Measurements from ENCODE around the gene C16orf92.

The C16orf92 gene

DNA sequence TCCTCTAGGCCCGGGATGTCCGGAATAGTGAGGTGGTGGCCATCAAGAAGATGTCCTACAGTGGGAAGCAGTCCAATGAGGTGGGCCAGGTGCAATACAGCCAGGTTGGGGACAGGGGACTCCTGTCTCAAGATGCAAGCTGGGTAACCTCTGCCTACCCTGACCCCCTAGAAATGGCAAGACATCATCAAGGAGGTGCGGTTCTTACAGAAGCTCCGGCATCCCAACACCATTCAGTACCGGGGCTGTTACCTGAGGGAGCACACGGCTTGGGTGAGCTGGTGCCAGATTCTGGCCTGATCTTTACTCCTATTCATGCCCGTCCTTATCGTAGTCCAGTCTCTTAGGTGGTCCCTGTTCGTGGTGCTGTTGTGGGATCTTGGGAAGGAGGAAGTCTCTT, 44.9 kb upstream of the C16orf92 start:
- TF ChIP-seq, protein P1, sequence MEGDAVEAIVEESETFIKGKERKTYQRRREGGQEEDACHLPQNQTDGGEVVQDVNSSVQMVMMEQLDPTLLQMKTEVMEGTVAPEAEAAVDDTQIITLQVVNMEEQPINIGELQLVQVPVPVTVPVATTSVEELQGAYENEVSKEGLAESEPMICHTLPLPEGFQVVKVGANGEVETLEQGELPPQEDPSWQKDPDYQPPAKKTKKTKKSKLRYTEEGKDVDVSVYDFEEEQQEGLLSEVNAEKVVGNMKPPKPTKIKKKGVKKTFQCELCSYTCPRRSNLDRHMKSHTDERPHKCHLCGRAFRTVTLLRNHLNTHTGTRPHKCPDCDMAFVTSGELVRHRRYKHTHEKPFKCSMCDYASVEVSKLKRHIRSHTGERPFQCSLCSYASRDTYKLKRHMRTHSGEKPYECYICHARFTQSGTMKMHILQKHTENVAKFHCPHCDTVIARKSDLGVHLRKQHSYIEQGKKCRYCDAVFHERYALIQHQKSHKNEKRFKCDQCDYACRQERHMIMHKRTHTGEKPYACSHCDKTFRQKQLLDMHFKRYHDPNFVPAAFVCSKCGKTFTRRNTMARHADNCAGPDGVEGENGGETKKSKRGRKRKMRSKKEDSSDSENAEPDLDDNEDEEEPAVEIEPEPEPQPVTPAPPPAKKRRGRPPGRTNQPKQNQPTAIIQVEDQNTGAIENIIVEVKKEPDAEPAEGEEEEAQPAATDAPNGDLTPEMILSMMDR (IDR thresholded peaks at IDR 0.05), result no peak
- no peak for TF ChIP-seq ZFX (IDR thresholded peaks at IDR 0.05; ENCODE audit: borderline replicate concordance)
- H3K27ac ChIP-seq, result no peak overlapping the region

DNA sequence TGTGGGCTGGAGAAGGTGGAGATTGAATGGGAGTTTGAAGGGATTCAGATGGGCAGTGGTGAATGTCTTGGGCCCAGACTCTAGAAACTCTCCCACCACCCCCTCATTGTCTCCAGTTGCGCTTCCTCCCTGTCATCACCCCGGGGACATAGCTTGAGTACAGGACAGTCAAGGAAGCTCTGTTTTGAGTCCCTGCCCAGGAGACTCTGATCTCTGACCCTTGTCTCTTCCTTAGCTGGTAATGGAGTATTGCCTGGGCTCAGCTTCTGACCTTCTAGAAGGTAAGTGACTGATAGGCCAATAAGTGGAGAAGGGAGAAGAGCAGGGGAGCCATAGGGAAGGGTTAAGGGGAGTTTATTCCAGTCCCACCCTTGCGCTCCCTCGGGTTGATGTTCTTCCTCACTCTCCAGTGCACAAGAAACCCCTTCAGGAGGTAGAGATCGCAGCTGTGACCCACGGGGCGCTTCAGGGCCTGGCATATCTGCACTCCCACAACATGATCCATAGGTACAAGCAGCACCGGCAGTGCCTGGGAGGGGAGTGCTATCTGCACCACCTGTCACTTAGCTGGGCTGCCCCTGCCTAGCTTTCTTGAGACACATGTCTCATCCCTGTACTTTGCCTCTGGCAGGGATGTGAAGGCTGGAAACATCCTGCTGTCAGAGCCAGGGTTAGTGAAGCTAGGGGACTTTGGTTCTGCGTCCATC, 44.3 kb upstream of the C16orf92 start:
- no peak overlapping the region for H3K27ac ChIP-seq
- TF ChIP-seq ZFX (IDR thresholded peaks at IDR 0.05; ENCODE audit: borderline replicate concordance), result no peak
- TF ChIP-seq, protein P1 (IDR thresholded peaks at IDR 0.05), result no peak

DNA sequence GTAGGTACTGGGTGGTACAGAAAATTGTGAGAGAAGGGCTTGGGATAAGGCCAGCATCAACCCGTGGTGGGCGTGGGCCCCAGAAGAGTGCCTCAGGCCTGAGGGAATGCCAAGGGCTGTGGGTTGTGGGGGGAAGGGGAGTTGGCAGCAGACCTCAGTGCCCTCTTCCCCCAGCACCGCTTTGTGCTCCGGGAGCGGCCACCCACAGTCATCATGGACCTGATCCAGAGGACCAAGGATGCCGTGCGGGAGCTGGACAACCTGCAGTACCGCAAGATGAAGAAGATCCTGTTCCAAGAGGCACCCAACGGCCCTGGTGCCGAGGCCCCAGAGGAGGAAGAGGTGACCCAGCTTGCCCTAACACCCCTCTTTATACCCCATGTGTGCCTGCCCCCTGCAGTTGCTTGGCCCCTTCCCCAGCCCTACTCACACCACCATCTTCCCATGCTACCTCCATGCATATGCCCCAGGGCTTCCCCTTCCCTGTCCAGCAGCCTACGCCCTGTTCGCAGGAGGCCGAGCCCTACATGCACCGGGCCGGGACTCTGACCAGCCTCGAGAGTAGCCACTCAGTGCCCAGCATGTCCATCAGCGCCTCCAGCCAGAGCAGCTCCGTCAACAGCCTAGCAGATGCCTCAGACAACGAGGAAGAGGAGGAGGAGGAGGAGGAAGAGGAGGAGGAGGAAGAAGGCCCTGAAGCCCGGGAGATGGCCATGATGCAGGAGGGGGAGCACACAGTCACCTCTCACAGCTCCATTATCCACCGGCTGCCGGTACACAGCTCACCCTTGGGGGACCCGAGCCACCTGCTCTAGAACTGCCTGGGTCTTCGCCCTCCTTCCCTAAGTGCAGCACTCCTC, 40.2 kb upstream of the C16orf92 start:
- TF ChIP-seq, protein P1 (IDR thresholded peaks at IDR 0.05), result no peak
- no peak for TF ChIP-seq ZFX (IDR thresholded peaks at IDR 0.05; ENCODE audit: borderline replicate concordance)
- no peak overlapping the region for H3K27ac ChIP-seq

DNA sequence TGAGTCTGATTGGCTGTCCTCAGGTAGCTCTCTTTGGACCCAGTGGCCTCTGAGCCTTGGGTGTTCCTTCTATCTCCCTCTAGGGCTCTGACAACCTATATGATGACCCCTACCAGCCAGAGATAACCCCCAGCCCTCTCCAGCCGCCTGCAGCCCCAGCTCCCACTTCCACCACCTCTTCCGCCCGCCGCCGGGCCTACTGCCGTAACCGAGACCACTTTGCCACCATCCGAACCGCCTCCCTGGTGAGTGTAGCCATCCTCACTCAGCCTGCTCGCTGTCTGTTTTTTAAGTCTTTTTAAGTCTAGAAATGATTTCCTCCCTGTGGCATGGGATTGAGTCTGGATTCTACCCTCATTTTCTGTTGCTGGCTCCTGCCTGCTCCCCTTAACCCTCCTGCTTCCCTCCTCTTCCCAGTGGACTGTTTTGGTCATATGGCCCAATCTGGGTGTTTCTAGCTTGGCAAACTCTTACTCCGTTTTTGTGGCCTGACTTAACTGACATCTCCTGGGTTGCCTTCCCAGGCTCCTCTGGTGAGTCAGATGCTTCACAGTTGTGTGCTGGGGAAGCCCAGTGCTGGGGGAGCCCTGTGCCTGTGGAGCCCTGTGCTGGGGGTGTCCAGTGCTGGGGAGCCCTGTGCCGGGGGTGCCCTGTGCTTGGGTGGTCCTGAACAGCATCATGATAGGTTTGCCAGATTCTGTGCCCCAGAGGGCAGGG, 39.4 kb upstream of the C16orf92 start:
- no peak overlapping the region for H3K27ac ChIP-seq
- TF ChIP-seq, protein P1 (IDR thresholded peaks at IDR 0.05), result no peak
- TF ChIP-seq ZFX (IDR thresholded peaks at IDR 0.05; ENCODE audit: borderline replicate concordance), result no peak

DNA sequence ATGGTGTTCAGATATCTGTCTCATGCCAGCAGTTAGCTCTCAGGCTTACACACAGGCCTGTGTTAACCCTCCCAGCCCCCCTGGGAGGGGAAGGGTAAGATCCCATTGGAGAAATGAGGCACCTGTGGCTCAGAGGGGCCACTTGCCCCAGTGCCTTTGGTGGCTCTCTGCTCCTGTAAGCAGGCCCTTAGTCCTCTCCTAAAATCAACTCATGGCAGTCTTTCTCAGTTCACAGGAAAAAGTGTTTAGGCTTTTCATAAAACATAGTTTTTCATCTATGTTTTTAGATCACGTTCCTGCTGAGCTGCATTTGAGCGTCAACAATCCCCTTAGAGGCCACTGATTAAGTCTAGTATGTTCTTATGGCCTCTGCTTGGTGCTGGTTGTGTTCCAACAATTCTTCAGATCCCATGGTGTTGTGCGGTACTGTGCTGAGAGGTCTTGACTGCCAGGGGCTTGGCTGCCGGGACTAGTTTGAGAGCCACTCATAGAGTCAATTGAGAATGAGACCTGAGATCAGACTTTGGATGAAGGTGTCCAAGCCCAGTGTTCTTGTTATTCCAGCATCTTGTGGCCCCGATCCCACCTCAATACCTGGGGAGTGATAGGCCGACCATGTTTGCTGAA, 38.7 kb upstream of the C16orf92 start:
- no peak overlapping the region for H3K27ac ChIP-seq
- TF ChIP-seq ZFX (IDR thresholded peaks at IDR 0.05; ENCODE audit: borderline replicate concordance), result no peak
- TF ChIP-seq, protein P1 (IDR thresholded peaks at IDR 0.05), result no peak

DNA sequence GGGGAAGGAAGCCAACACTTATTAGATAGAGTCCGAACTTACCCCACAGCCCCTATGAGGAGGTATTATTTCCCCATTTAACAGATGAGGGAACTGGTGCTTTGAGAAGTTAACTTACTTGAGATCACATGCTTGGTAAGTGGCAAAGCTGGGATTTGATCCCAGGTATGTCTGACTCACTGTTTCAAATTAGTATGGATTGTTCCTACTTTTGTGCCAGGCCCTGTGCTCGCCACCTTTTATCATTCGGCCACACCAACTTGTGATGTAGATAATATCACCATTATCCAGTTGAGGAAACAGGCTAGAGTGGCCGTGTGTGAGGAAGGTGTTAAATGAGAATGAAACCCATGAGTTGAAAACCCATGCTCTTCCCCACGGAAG, 38.2 kb upstream of the C16orf92 start:
- no peak for TF ChIP-seq ZFX (IDR thresholded peaks at IDR 0.05; ENCODE audit: borderline replicate concordance)
- TF ChIP-seq, protein P1 (IDR thresholded peaks at IDR 0.05), result no peak

More for the DNA sequence above, 38.2 kb upstream of the C16orf92 start:
- H3K27ac ChIP-seq, result no peak overlapping the region
